ENCODE results near the gene POLK. TPM values are rescaled to one million over a fixed set of nuclear protein-coding genes. Genes with fewer than 3 reads are reported as not detected.
"Not testable (repeated sequence)": the region's sequence is repeated elsewhere in the genome, so short reads cannot be mapped to it uniquely, and the experiment has no call there.

The POLK gene
- total RNA-seq, 1 donor from 2014 or later = 38.2 TPM

GRCh38 chr5:75482482-75482881 is 29.2 kb upstream of the POLK start:
- H3K4me3 ChIP-seq = no peak overlapping the region
- no peaks in the 10 kb centered on the region for H3K9me3 ChIP-seq
- ATAC-seq = no peak
- no peaks in the 10 kb centered on the region for H3K36me3 ChIP-seq
- TF ChIP-seq, protein P1, sequence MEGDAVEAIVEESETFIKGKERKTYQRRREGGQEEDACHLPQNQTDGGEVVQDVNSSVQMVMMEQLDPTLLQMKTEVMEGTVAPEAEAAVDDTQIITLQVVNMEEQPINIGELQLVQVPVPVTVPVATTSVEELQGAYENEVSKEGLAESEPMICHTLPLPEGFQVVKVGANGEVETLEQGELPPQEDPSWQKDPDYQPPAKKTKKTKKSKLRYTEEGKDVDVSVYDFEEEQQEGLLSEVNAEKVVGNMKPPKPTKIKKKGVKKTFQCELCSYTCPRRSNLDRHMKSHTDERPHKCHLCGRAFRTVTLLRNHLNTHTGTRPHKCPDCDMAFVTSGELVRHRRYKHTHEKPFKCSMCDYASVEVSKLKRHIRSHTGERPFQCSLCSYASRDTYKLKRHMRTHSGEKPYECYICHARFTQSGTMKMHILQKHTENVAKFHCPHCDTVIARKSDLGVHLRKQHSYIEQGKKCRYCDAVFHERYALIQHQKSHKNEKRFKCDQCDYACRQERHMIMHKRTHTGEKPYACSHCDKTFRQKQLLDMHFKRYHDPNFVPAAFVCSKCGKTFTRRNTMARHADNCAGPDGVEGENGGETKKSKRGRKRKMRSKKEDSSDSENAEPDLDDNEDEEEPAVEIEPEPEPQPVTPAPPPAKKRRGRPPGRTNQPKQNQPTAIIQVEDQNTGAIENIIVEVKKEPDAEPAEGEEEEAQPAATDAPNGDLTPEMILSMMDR (IDR thresholded peaks at IDR 0.05) = no peak
- no peak for DNase-seq
- no peaks in the 10 kb centered on the region for H3K27me3 ChIP-seq
- no peaks in the 10 kb centered on the region for H3K4me1 ChIP-seq
- no peak overlapping the region for H3K27ac ChIP-seq
- intact Hi-C loops (cut with DNase I) = no loop called here

DNA sequence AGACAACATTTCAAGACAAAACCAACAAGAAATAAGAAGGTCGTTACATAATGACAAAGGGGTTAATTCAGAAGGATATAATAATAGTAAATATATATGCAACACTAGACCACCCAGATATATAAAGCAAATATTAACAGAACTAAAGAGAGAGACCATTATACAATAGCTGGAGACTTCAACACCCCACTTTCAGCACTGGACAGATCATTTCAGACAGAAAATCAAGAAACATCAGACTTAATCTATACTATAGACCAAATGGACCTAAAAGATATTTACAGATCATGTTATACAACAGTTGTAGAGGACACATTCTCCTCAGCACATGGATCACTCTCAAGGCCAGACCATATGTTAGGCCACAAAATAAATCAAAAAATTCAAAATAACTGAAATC is 27.1 kb upstream of the POLK start:
- H3K36me3 ChIP-seq = no peaks in the 10 kb centered on the region
- no peaks in the 10 kb centered on the region for H3K4me1 ChIP-seq
- no peaks in the 10 kb centered on the region for H3K27me3 ChIP-seq
- ATAC-seq = no peak
- H3K9me3 ChIP-seq = no peaks in the 10 kb centered on the region
- TF ChIP-seq, protein P1 (IDR thresholded peaks at IDR 0.05) = no peak
- DNase-seq = no peak
- intact Hi-C loops (cut with DNase I) = no loop called here
- no peak overlapping the region for H3K4me3 ChIP-seq
- H3K27ac ChIP-seq = no peak overlapping the region

DNA sequence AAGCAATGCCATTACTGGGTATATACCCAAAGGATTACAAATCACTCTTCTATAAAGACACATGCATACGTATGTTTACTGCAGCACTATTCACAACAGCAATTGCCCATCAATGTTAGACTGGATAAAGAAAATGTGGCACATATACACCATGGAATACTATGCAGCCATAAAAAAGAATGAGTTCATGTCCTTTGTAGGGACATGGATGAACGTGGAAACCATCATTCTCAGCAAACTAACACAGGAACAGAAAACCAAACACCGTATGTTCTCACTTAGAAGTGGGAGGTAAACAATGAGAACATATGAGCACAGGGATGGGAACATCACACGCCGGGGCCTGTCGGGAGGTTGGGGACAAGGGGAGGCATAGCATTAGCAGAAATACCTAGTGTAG is 21.8 kb upstream of the POLK start:
- not testable (repeated sequence) for H3K27me3 ChIP-seq, H3K4me3 ChIP-seq

DNA sequence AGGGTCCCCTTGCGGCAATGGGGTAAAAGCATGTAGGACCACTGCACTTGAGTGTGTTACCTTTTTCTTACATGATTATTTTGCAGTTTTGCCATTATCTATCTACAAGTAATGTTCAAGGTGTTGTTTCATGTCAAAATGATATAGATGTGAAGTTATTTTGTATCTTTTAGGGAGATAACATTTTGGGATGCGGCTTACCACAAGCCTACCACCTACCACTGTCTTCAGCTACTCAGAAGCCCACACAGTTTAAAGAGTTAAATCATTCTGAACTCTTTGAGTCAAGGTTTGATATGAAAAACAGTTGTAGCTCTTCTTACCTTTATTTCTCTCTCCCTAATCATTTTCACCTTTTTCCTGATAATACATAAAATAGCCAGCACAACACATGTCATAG is 20.1 kb upstream of the POLK start:
- TF ChIP-seq, protein P1 (IDR thresholded peaks at IDR 0.05) = no peak
- ATAC-seq = no peak
- Histone ChIP-seq H3K9me3 (no peaks in the 10 kb centered on the region), H3K27me3 (no peaks in the 10 kb centered on the region), H3K36me3 (peaks cover 14% of the 10 kb centered on the region), H3K27ac (no peak overlapping the region), H3K4me1 (no peaks in the 10 kb centered on the region), H3K4me3 (no peak overlapping the region)
- intact Hi-C loops (cut with DNase I) = no loop called here
- no peak for DNase-seq

More for the DNA sequence above, 21.8 kb upstream of the POLK start:
- ATAC-seq; H3K27ac ChIP-seq; H3K9me3 ChIP-seq; DNase-seq; H3K4me1 ChIP-seq; intact Hi-C loops (cut with DNase I): not testable (repeated sequence)
- peaks cover 14% of the 10 kb centered on the region for H3K36me3 ChIP-seq

GRCh38 chr5:75496026-75496425 is 15.7 kb upstream of the POLK start:
- Histone ChIP-seq H3K4me3 (no peak overlapping the region), H3K4me1 (no peaks in the 10 kb centered on the region), H3K27me3 (no peaks in the 10 kb centered on the region), H3K36me3 (peaks cover 25% of the 10 kb centered on the region), H3K9me3 (no peaks in the 10 kb centered on the region), H3K27ac (no peak overlapping the region)
- DNase-seq = no peak
- no peak for ATAC-seq
- intact Hi-C loops (cut with DNase I) = no loop called here
- TF ChIP-seq, protein P1 (IDR thresholded peaks at IDR 0.05) = no peak

DNA sequence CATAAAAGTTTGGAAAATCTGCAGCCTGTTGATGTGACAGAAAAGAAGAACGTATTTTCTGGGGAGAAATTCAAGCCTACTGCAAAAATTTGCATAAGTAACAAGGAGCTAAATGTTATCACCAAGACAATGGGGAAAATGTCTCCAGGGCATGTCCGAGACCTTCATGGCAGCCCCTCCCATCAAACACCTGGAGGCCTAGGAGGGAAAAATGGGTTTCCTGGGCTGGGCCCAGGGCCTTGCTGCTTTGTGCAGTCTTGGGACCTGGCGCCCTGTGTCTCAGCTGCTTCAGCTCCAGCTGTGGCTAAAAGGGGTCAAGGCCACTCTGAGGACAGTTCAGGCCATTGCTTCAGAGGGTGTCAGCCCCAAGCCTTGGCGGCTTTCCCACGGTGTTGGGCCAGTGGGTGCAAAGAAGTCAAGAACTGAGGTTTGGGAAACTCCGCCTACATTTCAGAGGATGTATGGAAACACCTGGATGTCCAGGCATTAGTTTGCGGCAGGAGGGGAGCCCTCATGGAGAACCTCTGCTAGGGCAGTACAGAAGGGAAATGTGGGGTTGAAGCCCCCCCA is 13.4 kb upstream of the POLK start:
- TF ChIP-seq, protein P1 (IDR thresholded peaks at IDR 0.05) = no peak
- no peak overlapping the region for H3K27ac ChIP-seq
- H3K4me1 ChIP-seq = peaks cover 7% of the 10 kb centered on the region
- intact Hi-C loops (cut with DNase I) = no loop called here
- peaks cover 12% of the 10 kb centered on the region for H3K36me3 ChIP-seq
- DNase-seq (no peak), ATAC-seq (no peak)
- H3K9me3 ChIP-seq = no peaks in the 10 kb centered on the region
- H3K27me3 ChIP-seq = no peaks in the 10 kb centered on the region
- no peak overlapping the region for H3K4me3 ChIP-seq

DNA sequence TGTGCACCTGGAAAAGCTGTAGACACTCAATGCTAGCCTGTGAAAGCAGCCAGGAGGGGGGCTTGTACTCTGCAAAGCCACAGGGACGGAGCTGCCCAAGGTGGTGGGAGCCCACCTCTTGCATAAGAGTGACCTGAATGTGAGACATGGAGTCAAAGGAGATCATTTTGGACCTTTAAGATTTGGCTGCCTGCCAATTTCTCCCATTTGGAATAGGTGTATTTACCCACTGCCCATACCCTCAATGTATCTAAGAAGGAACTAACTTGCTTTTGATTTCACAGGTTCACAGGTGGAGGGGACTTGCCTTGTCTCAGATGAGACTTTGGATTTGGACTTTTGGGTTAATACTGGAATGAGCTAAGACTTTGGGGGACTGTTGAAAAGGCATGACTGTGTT is 12.8 kb upstream of the POLK start:
- H3K4me1 ChIP-seq; DNase-seq; H3K27me3 ChIP-seq; H3K9me3 ChIP-seq; H3K4me3 ChIP-seq; intact Hi-C loops (cut with DNase I); ATAC-seq; H3K27ac ChIP-seq: not testable (repeated sequence)
- H3K36me3 ChIP-seq = peaks cover 12% of the 10 kb centered on the region

GRCh38 chr5:75505112-75505511 is 6.6 kb upstream of the POLK start:
- DNase-seq; intact Hi-C loops (cut with DNase I); H3K36me3 ChIP-seq; H3K4me3 ChIP-seq; ATAC-seq; H3K9me3 ChIP-seq; H3K27ac ChIP-seq; H3K27me3 ChIP-seq: not testable (repeated sequence)
- peaks cover 36% of the 10 kb centered on the region for H3K4me1 ChIP-seq

All from upper lobe of right lung (tissue), 1 donor.